ENCODE results near the gene TTLL10. TPM values are rescaled to one million over a fixed set of nuclear protein-coding genes. Genes with fewer than 3 reads are reported as not detected.

Gene TTLL10
- total and polyA plus RNA-seq, 2 of the 4 experiments (the other 2 are of a cell fraction) = not detected

GRCh38 chr1:1176931-1177330 lies 3.3 kb downstream of the TTLL10 start:
- H2AK9ac ChIP-seq (replicated peaks; ENCODE audit: low read depth, low read length, poor library complexity) = no peak overlapping the region
- no peak overlapping the region for H2BK20ac ChIP-seq (ENCODE audit: low read depth, low read length)
- H3K14ac ChIP-seq (replicated peaks; ENCODE audit: low read depth, low read length) = no peak overlapping the region
- H3K4me1 ChIP-seq (ENCODE audit: control insufficient read depth, insufficient read depth, low read length) = no peaks in the 10 kb centered on the region
- no peak overlapping the region for H3K18ac ChIP-seq (ENCODE audit: low read depth, low read length)
- CTCF ChIA-PET = no interaction called here
- no peak overlapping the region for H3K56ac ChIP-seq (ENCODE audit: extremely low read depth, insufficient read depth, low read length)
- ATAC-seq (ENCODE audit: low read depth) = no peak
- intact Hi-C loops (cut with micrococcal nuclease) = no loop called here
- 76% methylated on average over 2 of the region's 7 CpGs; no CpG with 5 or more reads in 1 of the 2 experiments for WGBS, 2 experiments (ENCODE audit: extremely low coverage in 2 of 2, insufficient read length in 1 of 2)
- H2AK5ac ChIP-seq (ENCODE audit: low read depth, low read length) = no peak overlapping the region
- no peak overlapping the region for H3K9ac ChIP-seq (ENCODE audit: low read depth, low read length)
- no peaks in the 10 kb centered on the region for H3K36me3 ChIP-seq (ENCODE audit: control insufficient read depth, insufficient read depth, low read length)
- H2BK5ac ChIP-seq (ENCODE audit: low read depth, low read length, poor library complexity, severe bottlenecking) = no peak overlapping the region
- H3K9me3 ChIP-seq (ENCODE audit: control insufficient read depth, insufficient read depth, low read length) = peaks cover 6% of the 10 kb centered on the region
- BruUV-seq (replicated peaks) = no TSS peak
- DNase-seq = no peak
- POLR2A ChIA-PET (ENCODE audit: unreplicated experiment) = no interaction called here
- H3K23ac ChIP-seq (ENCODE audit: low read depth, low read length) = no peak overlapping the region
- no peak overlapping the region for H4K8ac ChIP-seq (ENCODE audit: low read depth in 2 of 2, low read length in 2 of 2)
- no peaks in the 10 kb centered on the region; the same call in 1 of the 2 replicates for H4K20me1 ChIP-seq (ENCODE audit: insufficient read depth, low read length)
- dilution Hi-C loops (cut with HindIII; ENCODE audit: low sequenced_read_pairs, unreplicated experiment) = no loop called here
- H2AFZ ChIP-seq (replicated peaks; ENCODE audit: low read length, poor library complexity) = no peak overlapping the region
- H2BK120ac ChIP-seq (ENCODE audit: low read depth, low read length) = no peak overlapping the region
- no peaks in the 10 kb centered on the region for H3K79me1 ChIP-seq (ENCODE audit: low read depth in 1 of 2, low read length in 2 of 2)
- no peak overlapping the region for H3K4me3 ChIP-seq (ENCODE audit: insufficient read depth, low read depth, low read length)
- H2BK15ac ChIP-seq (ENCODE audit: low read depth, low read length) = no peak overlapping the region
- H4K5ac ChIP-seq (ENCODE audit: low read depth, low read length) = no peak overlapping the region
- no peaks in the 10 kb centered on the region for H3K9me1 ChIP-seq (ENCODE audit: insufficient read depth, low read length)
- H3K4ac ChIP-seq (ENCODE audit: low read depth, low read length) = no peak overlapping the region
- TF ChIP-seq USF2 (IDR thresholded peaks at IDR 0.05; ENCODE audit: low read depth, low read length) = no peak
- no peak for TF ChIP-seq RAD21 (IDR thresholded peaks at IDR 0.05; ENCODE audit: low read length)
- no peak for TF ChIP-seq CTCF (conservative IDR thresholded peaks at IDR 0.05; ENCODE audit: low read depth, low read length)
- TF ChIP-seq CEBPB (IDR thresholded peaks at IDR 0.05; ENCODE audit: low read depth, low read length) = no peak
- no peak for TF ChIP-seq BHLHE40 (IDR thresholded peaks at IDR 0.05; ENCODE audit: low read depth, low read length)
- no peak for TF ChIP-seq RCOR1 (IDR thresholded peaks at IDR 0.05; ENCODE audit: insufficient replicate concordance, low read length)
- TF ChIP-seq NFE2L2 (IDR thresholded peaks at IDR 0.05; ENCODE audit: low read depth, low read length) = no peak
- TF ChIP-seq FOS (IDR thresholded peaks at IDR 0.05; ENCODE audit: low read depth, low read length) = no peak
- TF ChIP-seq ELK1 (IDR thresholded peaks at IDR 0.05; ENCODE audit: borderline replicate concordance, low read depth, low read length) = no peak
- TF ChIP-seq SMC3 (IDR thresholded peaks at IDR 0.05; ENCODE audit: low read depth, low read length) = no peak
- no peak for TF ChIP-seq MAFK (IDR thresholded peaks at IDR 0.05; ENCODE audit: low read depth, low read length)
- TF ChIP-seq MXI1 (IDR thresholded peaks at IDR 0.05; ENCODE audit: borderline replicate concordance, low read depth, low read length) = no peak
- TF ChIP-seq POLR2A (IDR thresholded peaks at IDR 0.05; ENCODE audit: low read depth, low read length) = no peak
- TF ChIP-seq CHD1 (IDR thresholded peaks at IDR 0.05; ENCODE audit: low read depth, low read length) = no peak
- TF ChIP-seq MAZ (IDR thresholded peaks at IDR 0.05; ENCODE audit: borderline replicate concordance, low read depth, low read length) = no peak
- TF ChIP-seq RFX5 (IDR thresholded peaks at IDR 0.05; ENCODE audit: low read depth, low read length) = no peak
- H4K91ac ChIP-seq (ENCODE audit: insufficient read depth, low read depth, low read length) = no peak overlapping the region
- no peak overlapping the region for H3K27ac ChIP-seq (ENCODE audit: insufficient read depth, low read length)
- H3K4me2 ChIP-seq (ENCODE audit: low read depth, low read length) = no peak overlapping the region
- in situ Hi-C loops (cut with MboI; ENCODE audit: low sequenced_read_pairs) = no loop called here
- peaks cover 51% of the 10 kb centered on the region for H3K27me3 ChIP-seq (ENCODE audit: control insufficient read depth, insufficient read depth, low read length)
